Smooth muscle cell (in vitro differentiated cells): ENCODE results near the gene TREML1. TPM values are rescaled to one million over a fixed set of nuclear protein-coding genes. Genes with fewer than 3 reads are reported as not detected.

Source experiments
- DNase-seq: peaks from one replicate; lab custom pipeline; 2025; ENCODE audit not compliant: unreplicated experiment; lab: John Stamatoyannopoulos, UW
- H2AFZ ChIP-seq: fragments of 200-600 bp; sonication (generic); 2 replicates; pipeline ENCODE4 v1.6.0; 2016; ENCODE audit warnings: antibody characterized with exemption, low read depth, mild to moderate bottlenecking
- H3F3A ChIP-seq: fragments of 200-600 bp; sonication (generic); 2 replicates; pipeline ENCODE4 v1.6.0; 2017; ENCODE audit warnings: antibody characterized with exemption, low read depth
- H3K27ac ChIP-seq: fragments of 200-600 bp; sonication (generic); 2 replicates; pipeline ENCODE4 v1.5.1; 2016; ENCODE audit warnings: low read depth, mild to moderate bottlenecking
- H3K27me3 ChIP-seq: fragments of 200-600 bp; sonication (generic); 2 replicates; pipeline ENCODE4 v1.6.1; 2016; ENCODE audit warnings: low read depth, mild to moderate bottlenecking
- H3K36me3 ChIP-seq: fragments of 200-600 bp; sonication (generic); 2 replicates; pipeline ENCODE4 v1.5.1; 2016; ENCODE audit warnings: low read depth
- H3K4me1 ChIP-seq: fragments of 200-600 bp; sonication (generic); 2 replicates; pipeline ENCODE4 v1.5.1; 2016; ENCODE audit warnings: low read depth
- H3K4me2 ChIP-seq: fragments of 200-600 bp; sonication (generic); 2 replicates; pipeline ENCODE4 v1.6.0; 2016; ENCODE audit warnings: mild to moderate bottlenecking
- H3K4me3 ChIP-seq: fragments of 200-600 bp; sonication (generic); 2 replicates; pipeline ENCODE4 v1.5.1; 2016; ENCODE audit warnings: mild to moderate bottlenecking
- H3K79me2 ChIP-seq: fragments of 200-600 bp; sonication (generic); 2 replicates; pipeline ENCODE4 v1.6.0; 2016; ENCODE audit warnings: low read depth, mild to moderate bottlenecking
- H3K9ac ChIP-seq: fragments of 200-600 bp; sonication (generic); 2 replicates; pipeline ENCODE4 v1.6.0; 2016; ENCODE audit warnings: low read depth
- H3K9me3 ChIP-seq: fragments of 200-600 bp; sonication (generic); replicated peaks from 2 replicates; pipeline ENCODE4 v1.5.1; 2016; ENCODE audit warnings: low read depth
- H4K20me1 ChIP-seq: fragments of 200-600 bp; sonication (generic); 2 replicates; pipeline ENCODE4 v1.6.0; 2016; ENCODE audit warnings: low read depth
- CTCF ChIP-seq: fragments of 200-600 bp; sonication (generic); IDR thresholded peaks from 2 replicates; pipeline ENCODE4 v1.5.1; 2017; ENCODE audit warnings: borderline replicate concordance, mild to moderate bottlenecking, antibody characterized with exemption; ENCODE audit not compliant: insufficient read depth, poor library complexity, severe bottlenecking
- WGBS: methylation state at CpG from one replicate; pipeline ENCODE4 v1.1.7; 2016; ENCODE audit warnings: low lambda C conversion rate; 5-methylcytosine and 5-hydroxymethylcytosine counted together
- polyA plus RNA-seq: library from polyadenylated mRNA; unstranded; fragments of >200 nt; fragmentation: Nextera tagmentation; extraction: Ambion mirVana; gene quantifications from 2 replicates; pipeline ENCODE4 v1.2.1, GENCODE V29; 2016
- total RNA-seq: library from RNA; depleted of rRNA; stranded (reverse); fragments of >200 nt; gene quantifications from 2 replicates; pipeline ENCODE4 v1.2.3, GENCODE V29; 2014

The TREML1 gene
- total and polyA plus RNA-seq, 2 experiments from 2014 or later = not detected

- TF ChIP-seq CTCF = no peak
- no peaks in the 10 kb centered on the region for H3K9me3 ChIP-seq
- no peak overlapping the region for H3K4me2 ChIP-seq
- H3K36me3 ChIP-seq = no peaks in the 10 kb centered on the region
- no peaks in the 10 kb centered on the region for H3K79me2 ChIP-seq
- H4K20me1 ChIP-seq = no peaks in the 10 kb centered on the region
- H3K27me3 ChIP-seq = no peaks in the 10 kb centered on the region
- DNase-seq = no peak
- no peak overlapping the region for H3K4me3 ChIP-seq
- H3F3A ChIP-seq = no peaks in the 10 kb centered on the region
- H3K27ac ChIP-seq = no peak overlapping the region
- 90% methylated on average over 4 of the region's 4 CpGs for WGBS
- H3K4me1 ChIP-seq = no peaks in the 10 kb centered on the region
- no peak overlapping the region for H2AFZ ChIP-seq
- no peak overlapping the region for H3K9ac ChIP-seq
Measured at GRCh38 chr6:41156001-41156400, 1.9 kb upstream of the TREML1 start.

GRCh38 chr6:41155132-41155805 lies 1.1 kb upstream of the TREML1 start:
- no peak overlapping the region for H3K9ac ChIP-seq
- no peak for TF ChIP-seq CTCF
- no peaks in the 10 kb centered on the region for H3K4me1 ChIP-seq
- H3F3A ChIP-seq = no peaks in the 10 kb centered on the region
- no peaks in the 10 kb centered on the region for H3K9me3 ChIP-seq
- DNase-seq = no peak
- no peaks in the 10 kb centered on the region for H3K36me3 ChIP-seq
- no peaks in the 10 kb centered on the region for H3K27me3 ChIP-seq
- no peaks in the 10 kb centered on the region for H3K79me2 ChIP-seq
- no peak overlapping the region for H3K27ac ChIP-seq
- WGBS = 65% methylated on average over 7 of the region's 7 CpGs
- H2AFZ ChIP-seq = no peak overlapping the region
- no peak overlapping the region for H3K4me3 ChIP-seq
- no peak overlapping the region for H3K4me2 ChIP-seq
- no peaks in the 10 kb centered on the region for H4K20me1 ChIP-seq

DNA sequence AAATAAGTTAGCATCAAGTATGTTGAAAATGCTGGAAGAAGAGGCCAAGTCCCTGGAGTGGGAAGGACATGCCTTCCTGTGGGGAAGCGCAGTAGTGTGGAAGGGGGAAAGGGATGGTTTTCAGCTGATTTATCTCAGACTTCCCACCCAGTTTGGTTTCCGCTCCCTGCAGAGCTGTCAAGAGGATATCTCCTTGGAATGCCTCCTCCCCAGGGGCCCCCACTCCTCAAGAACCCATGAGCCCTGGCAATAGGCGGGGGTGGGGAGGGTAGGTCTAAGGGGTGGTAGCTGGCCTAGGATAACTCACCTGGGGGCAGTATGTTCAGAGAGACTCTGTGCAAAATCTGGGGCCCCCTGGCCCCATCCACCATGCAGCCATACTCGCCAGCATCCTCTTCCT lies 696 bp downstream of the TREML1 start:
- H3K4me1 ChIP-seq = no peaks in the 10 kb centered on the region
- H3F3A ChIP-seq = no peaks in the 10 kb centered on the region
- DNase-seq = no peak
- H3K36me3 ChIP-seq = no peaks in the 10 kb centered on the region
- no peak overlapping the region for H3K9ac ChIP-seq
- no peaks in the 10 kb centered on the region for H3K9me3 ChIP-seq
- H2AFZ ChIP-seq = no peak overlapping the region
- 87% methylated on average over 4 of the region's 4 CpGs for WGBS
- H4K20me1 ChIP-seq = no peaks in the 10 kb centered on the region
- TF ChIP-seq CTCF = no peak
- H3K27me3 ChIP-seq = no peaks in the 10 kb centered on the region
- no peak overlapping the region for H3K4me3 ChIP-seq
- no peaks in the 10 kb centered on the region for H3K79me2 ChIP-seq
- H3K4me2 ChIP-seq = no peak overlapping the region
- no peak overlapping the region for H3K27ac ChIP-seq

- DNase-seq = no peak
- no peak for TF ChIP-seq CTCF
- no peak overlapping the region for H3K4me3 ChIP-seq
- no peaks in the 10 kb centered on the region for H3K4me1 ChIP-seq
- no peak overlapping the region for H2AFZ ChIP-seq
- H4K20me1 ChIP-seq = no peaks in the 10 kb centered on the region
- 85% methylated on average over 1 of the region's 1 CpG for WGBS
- no peaks in the 10 kb centered on the region for H3F3A ChIP-seq
- no peak overlapping the region for H3K27ac ChIP-seq
- no peaks in the 10 kb centered on the region for H3K79me2 ChIP-seq
- H3K36me3 ChIP-seq = no peaks in the 10 kb centered on the region
- H3K9ac ChIP-seq = no peak overlapping the region
- no peaks in the 10 kb centered on the region for H3K9me3 ChIP-seq
- no peak overlapping the region for H3K4me2 ChIP-seq
- H3K27me3 ChIP-seq = no peaks in the 10 kb centered on the region
Measured at GRCh38 chr6:41150671-41151070, 3.5 kb downstream of the TREML1 start.
